ENCODE measurements around the gene KCNK2.

DNA sequence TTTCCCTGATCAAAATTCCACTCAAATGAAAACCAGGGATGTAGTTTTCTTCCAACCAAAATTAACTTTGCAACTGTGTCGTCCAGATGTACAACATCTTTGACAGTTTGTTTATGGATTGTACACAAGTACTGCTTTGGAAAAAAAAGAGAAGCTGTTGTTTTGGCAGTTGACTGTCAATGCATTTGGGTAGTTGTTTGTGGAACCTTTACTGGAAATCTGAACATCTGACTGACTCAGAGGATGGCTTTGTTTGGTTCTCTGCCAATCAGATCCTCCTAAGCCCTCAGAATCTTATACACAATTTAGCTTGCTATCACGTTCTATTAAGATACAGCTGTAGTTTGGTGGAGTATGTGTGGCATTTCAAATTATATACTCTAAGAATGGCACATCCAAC is 195.0 kb downstream of the KCNK2 start:
- TF ChIP-seq, protein P1, sequence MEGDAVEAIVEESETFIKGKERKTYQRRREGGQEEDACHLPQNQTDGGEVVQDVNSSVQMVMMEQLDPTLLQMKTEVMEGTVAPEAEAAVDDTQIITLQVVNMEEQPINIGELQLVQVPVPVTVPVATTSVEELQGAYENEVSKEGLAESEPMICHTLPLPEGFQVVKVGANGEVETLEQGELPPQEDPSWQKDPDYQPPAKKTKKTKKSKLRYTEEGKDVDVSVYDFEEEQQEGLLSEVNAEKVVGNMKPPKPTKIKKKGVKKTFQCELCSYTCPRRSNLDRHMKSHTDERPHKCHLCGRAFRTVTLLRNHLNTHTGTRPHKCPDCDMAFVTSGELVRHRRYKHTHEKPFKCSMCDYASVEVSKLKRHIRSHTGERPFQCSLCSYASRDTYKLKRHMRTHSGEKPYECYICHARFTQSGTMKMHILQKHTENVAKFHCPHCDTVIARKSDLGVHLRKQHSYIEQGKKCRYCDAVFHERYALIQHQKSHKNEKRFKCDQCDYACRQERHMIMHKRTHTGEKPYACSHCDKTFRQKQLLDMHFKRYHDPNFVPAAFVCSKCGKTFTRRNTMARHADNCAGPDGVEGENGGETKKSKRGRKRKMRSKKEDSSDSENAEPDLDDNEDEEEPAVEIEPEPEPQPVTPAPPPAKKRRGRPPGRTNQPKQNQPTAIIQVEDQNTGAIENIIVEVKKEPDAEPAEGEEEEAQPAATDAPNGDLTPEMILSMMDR (IDR thresholded peaks at IDR 0.05; ENCODE audit: low read depth, low read length, poor library complexity, severe bottlenecking): no peak
- no peak for TF ChIP-seq EZH2phosphoT487 (IDR thresholded peaks at IDR 0.05; ENCODE audit: borderline replicate concordance, low read length)
